ENCODE measurements around the gene YIF1A.
"Not testable (repeated sequence)": the region's sequence is repeated elsewhere in the genome, so short reads cannot be mapped to it uniquely, and the experiment has no call there.

YIF1A gene

DNA sequence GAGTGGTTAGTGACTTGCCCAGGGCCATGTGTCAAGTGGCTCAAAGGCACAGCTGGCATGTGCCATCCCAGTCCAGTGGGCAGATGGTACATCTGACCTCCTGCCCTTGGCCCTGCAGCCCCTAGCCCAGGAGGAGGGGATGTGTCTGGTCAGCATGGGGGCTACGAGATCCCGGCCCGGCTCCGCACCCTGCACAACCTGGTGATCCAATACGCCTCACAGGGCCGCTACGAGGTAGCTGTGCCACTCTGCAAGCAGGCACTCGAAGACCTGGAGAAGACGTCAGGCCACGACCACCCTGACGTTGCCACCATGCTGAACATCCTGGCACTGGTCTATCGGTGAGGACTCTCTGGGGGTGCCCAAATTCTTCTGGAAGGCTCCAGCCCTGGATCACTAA is 26.2 kb downstream of the YIF1A start:
- Histone ChIP-seq H3K9me3 (ENCODE audit: insufficient read depth, low read depth, low read length) (no peaks in the 10 kb centered on the region), H3K9ac (ENCODE audit: low read depth, low read length) (no peak overlapping the region), H3K36me3 (ENCODE audit: insufficient read depth, low read depth, low read length) (peaks cover 60% of the 10 kb centered on the region), H3K27ac (ENCODE audit: low read length) (no peak overlapping the region), H3K4me1 (ENCODE audit: insufficient read depth, low read length) (no peaks in the 10 kb centered on the region), H3K4me3 (ENCODE audit: low read length) (no peak overlapping the region), H3K27me3 (ENCODE audit: insufficient read depth, low read length) (no peaks in the 10 kb centered on the region)

DNA sequence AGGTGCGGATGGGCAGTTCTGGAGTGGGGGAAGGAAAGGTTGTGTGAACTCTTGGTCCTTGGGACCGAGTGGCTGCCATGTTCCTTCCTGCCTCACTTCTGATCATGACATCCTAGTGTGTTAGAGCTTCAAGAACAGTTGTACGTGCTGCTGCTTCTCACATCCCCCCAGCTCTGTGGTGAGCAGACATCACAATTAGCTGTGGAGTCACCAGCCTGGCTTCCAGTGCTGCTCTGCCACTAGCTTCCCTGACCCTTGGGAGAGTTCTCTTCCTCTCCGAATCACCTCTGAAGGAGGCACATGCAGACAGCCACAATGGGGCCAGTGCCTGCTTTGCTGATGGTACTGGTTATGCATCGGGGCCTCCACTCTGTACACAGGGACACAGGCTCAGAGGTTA is 26.8 kb downstream of the YIF1A start:
- H3K36me3 ChIP-seq (ENCODE audit: insufficient read depth, low read depth, low read length): peaks cover 60% of the 10 kb centered on the region
- no peak overlapping the region for H3K4me3 ChIP-seq (ENCODE audit: low read length)
- H3K9ac ChIP-seq (ENCODE audit: low read depth, low read length): no peak overlapping the region
- H3K27me3 ChIP-seq (ENCODE audit: insufficient read depth, low read length): no peaks in the 10 kb centered on the region
- H3K4me1 ChIP-seq (ENCODE audit: insufficient read depth, low read length): no peaks in the 10 kb centered on the region
- no peaks in the 10 kb centered on the region for H3K9me3 ChIP-seq (ENCODE audit: insufficient read depth, low read depth, low read length)
- H3K27ac ChIP-seq (ENCODE audit: low read length): no peak overlapping the region

GRCh38 chr11:66261578-66261977 is 27.4 kb downstream of the YIF1A start:
- no peaks in the 10 kb centered on the region for H3K9me3 ChIP-seq (ENCODE audit: insufficient read depth, low read depth, low read length)
- no peaks in the 10 kb centered on the region; the same call in 1 of the 2 replicates for H3K4me1 ChIP-seq (ENCODE audit: insufficient read depth, low read length)
- H3K4me3 ChIP-seq (ENCODE audit: low read length): no peak overlapping the region
- H3K27ac ChIP-seq (ENCODE audit: low read length): no peak overlapping the region
- H3K27me3 ChIP-seq (ENCODE audit: insufficient read depth, low read length): no peaks in the 10 kb centered on the region; the same call in 1 of the 2 replicates
- no peak overlapping the region for H3K9ac ChIP-seq (ENCODE audit: low read depth, low read length)
- H3K36me3 ChIP-seq (ENCODE audit: insufficient read depth, low read depth, low read length): peaks cover 60% of the 10 kb centered on the region

DNA sequence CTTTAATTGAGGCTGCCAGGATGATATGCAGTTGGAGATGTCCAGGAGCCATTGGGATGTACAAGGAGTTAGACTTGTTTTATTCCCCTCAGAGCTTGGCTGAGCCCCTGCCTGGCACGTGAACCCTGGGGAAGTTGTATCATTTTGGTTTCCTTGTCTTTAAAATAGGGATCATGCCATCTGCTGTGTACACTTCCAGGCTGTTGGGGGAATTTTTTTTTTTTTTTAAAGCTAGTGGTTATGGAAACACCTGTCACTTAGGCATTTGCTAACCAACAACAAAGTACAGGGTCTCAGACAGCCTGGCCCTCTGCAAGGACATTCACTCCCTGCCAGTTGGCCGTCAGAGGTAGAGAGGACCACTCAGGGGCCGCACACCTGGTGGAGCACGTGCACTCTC is 29.0 kb downstream of the YIF1A start:
- H3K4me3 ChIP-seq (ENCODE audit: low read length): no peak overlapping the region
- peaks cover 54% of the 10 kb centered on the region for H3K36me3 ChIP-seq (ENCODE audit: insufficient read depth, low read depth, low read length)
- no peaks in the 10 kb centered on the region; the same call in 1 of the 2 replicates for H3K27me3 ChIP-seq (ENCODE audit: insufficient read depth, low read length)
- no peak overlapping the region for H3K9ac ChIP-seq (ENCODE audit: low read depth, low read length)
- no peaks in the 10 kb centered on the region for H3K9me3 ChIP-seq (ENCODE audit: insufficient read depth, low read depth, low read length)
- no peak overlapping the region for H3K27ac ChIP-seq (ENCODE audit: low read length)
- H3K4me1 ChIP-seq (ENCODE audit: insufficient read depth, low read length): no peaks in the 10 kb centered on the region; the same call in 1 of the 2 replicates

DNA sequence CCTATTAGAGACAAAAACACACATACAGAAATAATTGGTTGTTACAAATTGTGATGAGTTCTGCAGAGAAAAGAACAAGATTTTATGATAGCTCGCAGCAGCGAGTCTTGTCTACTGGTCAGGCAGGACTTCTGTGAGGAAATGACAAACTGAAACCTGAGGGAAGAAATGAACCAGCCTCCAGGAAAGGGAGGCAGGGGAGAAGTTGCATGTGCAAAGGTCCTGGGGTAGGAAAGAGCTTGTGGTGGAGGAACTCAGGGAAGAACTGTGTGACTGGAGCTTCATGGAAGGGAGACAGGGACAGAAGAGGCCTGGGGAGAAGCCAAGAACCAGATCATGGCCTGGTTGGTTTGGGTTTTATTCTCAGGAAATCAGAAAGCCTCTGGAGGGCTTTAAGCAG is 29.7 kb downstream of the YIF1A start:
- Histone ChIP-seq H3K36me3 (ENCODE audit: insufficient read depth, low read depth, low read length) (peaks cover 47% of the 10 kb centered on the region), H3K27me3 (ENCODE audit: insufficient read depth, low read length) (no peaks in the 10 kb centered on the region; the same call in 1 of the 2 replicates), H3K27ac (ENCODE audit: low read length) (no peak overlapping the region), H3K9ac (ENCODE audit: low read depth, low read length) (peak overlapping the region; percentile 81; the same call in 1 of the 2 replicates), H3K9me3 (ENCODE audit: insufficient read depth, low read depth, low read length) (no peaks in the 10 kb centered on the region), H3K4me1 (ENCODE audit: insufficient read depth, low read length) (no peaks in the 10 kb centered on the region; the same call in 1 of the 2 replicates), H3K4me3 (ENCODE audit: low read length) (peak overlapping the region; percentile 90)

DNA sequence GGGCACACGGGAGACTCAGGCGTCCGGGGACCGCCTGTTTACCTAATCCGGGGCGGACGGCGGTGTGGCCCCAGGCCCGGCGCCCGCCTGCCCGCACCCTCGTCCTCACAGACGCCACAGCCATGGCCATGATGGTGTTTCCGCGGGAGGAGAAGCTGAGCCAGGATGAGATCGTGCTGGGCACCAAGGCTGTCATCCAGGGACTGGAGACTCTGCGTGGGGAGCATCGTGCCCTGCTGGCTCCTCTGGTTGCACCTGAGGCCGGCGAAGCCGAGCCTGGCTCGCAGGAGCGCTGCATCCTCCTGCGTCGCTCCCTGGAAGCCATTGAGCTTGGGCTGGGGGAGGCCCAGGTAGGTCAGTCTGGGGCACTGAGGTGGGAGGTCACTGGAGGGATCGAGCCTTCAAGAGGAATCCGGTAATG is 30.5 kb downstream of the YIF1A start:
- no peaks in the 10 kb centered on the region; the same call in 1 of the 2 replicates for H3K27me3 ChIP-seq (ENCODE audit: insufficient read depth, low read length)
- peak overlapping the region; percentile 90 for H3K4me3 ChIP-seq (ENCODE audit: low read length)
- H3K9ac ChIP-seq (ENCODE audit: low read depth, low read length): peak overlapping the region; percentile 81; the same call in 1 of the 2 replicates
- H3K27ac ChIP-seq (ENCODE audit: low read length): no peak overlapping the region
- no peaks in the 10 kb centered on the region for H3K9me3 ChIP-seq (ENCODE audit: insufficient read depth, low read depth, low read length)
- H3K4me1 ChIP-seq (ENCODE audit: insufficient read depth, low read length): no peaks in the 10 kb centered on the region; the same call in 1 of the 2 replicates
- H3K36me3 ChIP-seq (ENCODE audit: insufficient read depth, low read depth, low read length): peaks cover 39% of the 10 kb centered on the region

DNA sequence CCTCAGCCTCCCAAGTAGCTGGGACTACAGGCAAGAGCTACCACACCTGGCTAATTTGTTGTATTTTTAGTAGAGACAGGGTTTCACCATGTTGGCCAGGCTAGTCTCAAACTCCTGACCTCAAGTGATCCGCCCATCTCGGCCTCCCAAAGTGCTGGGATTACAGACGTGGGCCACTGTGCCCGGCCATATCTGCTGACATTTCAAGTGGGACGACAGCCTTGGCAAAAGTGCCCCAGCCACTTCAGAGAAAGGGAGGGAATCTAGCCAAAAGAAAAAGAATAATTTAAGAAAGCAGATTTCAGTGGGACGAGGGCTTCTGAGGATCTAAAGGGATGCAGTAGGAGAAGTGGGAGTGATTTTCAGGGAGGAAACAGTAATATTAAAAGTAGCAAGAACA is 35.9 kb downstream of the YIF1A start:
- not testable (repeated sequence) for H3K4me1 ChIP-seq (ENCODE audit: insufficient read depth, low read length); H3K9ac ChIP-seq (ENCODE audit: low read depth, low read length); H3K9me3 ChIP-seq (ENCODE audit: insufficient read depth, low read depth, low read length); H3K27me3 ChIP-seq (ENCODE audit: insufficient read depth, low read length); H3K4me3 ChIP-seq (ENCODE audit: low read length); H3K36me3 ChIP-seq (ENCODE audit: insufficient read depth, low read depth, low read length); H3K27ac ChIP-seq (ENCODE audit: low read length)

DNA sequence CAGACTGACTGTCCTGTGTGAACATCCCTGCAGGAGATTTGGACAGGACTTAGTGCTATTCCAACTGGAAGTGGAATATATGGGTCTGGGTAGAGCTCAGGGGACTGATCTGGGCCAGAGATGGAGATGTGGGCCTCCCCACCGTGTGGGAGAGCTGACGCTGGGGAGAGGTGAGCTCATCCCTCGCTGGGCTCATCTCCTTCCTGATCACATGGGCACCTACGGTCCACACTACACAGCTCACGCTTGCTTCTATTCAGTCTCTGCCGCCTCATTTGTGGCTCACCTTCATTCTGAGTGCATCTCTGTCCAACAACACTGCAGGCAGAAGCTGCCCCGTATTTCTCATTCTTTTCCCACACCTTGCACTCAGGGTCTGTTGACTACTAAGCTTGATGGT is 37.1 kb downstream of the YIF1A start:
- Histone ChIP-seq H3K4me1 (ENCODE audit: insufficient read depth, low read length) (no peaks in the 10 kb centered on the region; the same call in 1 of the 2 replicates), H3K4me3 (ENCODE audit: low read length) (no peak overlapping the region), H3K36me3 (ENCODE audit: insufficient read depth, low read depth, low read length) (no peaks in the 10 kb centered on the region), H3K27ac (ENCODE audit: low read length) (no peak overlapping the region), H3K27me3 (ENCODE audit: insufficient read depth, low read length) (no peaks in the 10 kb centered on the region; the same call in 1 of the 2 replicates), H3K9me3 (ENCODE audit: insufficient read depth, low read depth, low read length) (no peaks in the 10 kb centered on the region), H3K9ac (ENCODE audit: low read depth, low read length) (no peak overlapping the region)

- Histone ChIP-seq H3K4me3 (ENCODE audit: low read length) (no peak overlapping the region), H3K36me3 (ENCODE audit: insufficient read depth, low read depth, low read length) (no peaks in the 10 kb centered on the region), H3K27ac (ENCODE audit: low read length) (no peak overlapping the region), H3K4me1 (ENCODE audit: insufficient read depth, low read length) (no peaks in the 10 kb centered on the region), H3K9me3 (ENCODE audit: insufficient read depth, low read depth, low read length) (no peaks in the 10 kb centered on the region), H3K9ac (ENCODE audit: low read depth, low read length) (no peak overlapping the region), H3K27me3 (ENCODE audit: insufficient read depth, low read length) (no peaks in the 10 kb centered on the region)
Observed at GRCh38 chr11:66248903-66249302, 40.0 kb downstream of the YIF1A start.

GRCh38 chr11:66247801-66248200 is 41.1 kb downstream of the YIF1A start:
- H3K27me3 ChIP-seq (ENCODE audit: insufficient read depth, low read length): no peaks in the 10 kb centered on the region
- no peaks in the 10 kb centered on the region for H3K4me1 ChIP-seq (ENCODE audit: insufficient read depth, low read length)
- no peak overlapping the region for H3K9ac ChIP-seq (ENCODE audit: low read depth, low read length)
- no peaks in the 10 kb centered on the region for H3K36me3 ChIP-seq (ENCODE audit: insufficient read depth, low read depth, low read length)
- no peak overlapping the region for H3K27ac ChIP-seq (ENCODE audit: low read length)
- no peaks in the 10 kb centered on the region for H3K9me3 ChIP-seq (ENCODE audit: insufficient read depth, low read depth, low read length)
- no peak overlapping the region for H3K4me3 ChIP-seq (ENCODE audit: low read length)

- no peaks in the 10 kb centered on the region for H3K9me3 ChIP-seq (ENCODE audit: insufficient read depth, low read depth, low read length)
- H3K27me3 ChIP-seq (ENCODE audit: insufficient read depth, low read length): no peaks in the 10 kb centered on the region
- H3K4me3 ChIP-seq (ENCODE audit: low read length): no peak overlapping the region
- H3K27ac ChIP-seq (ENCODE audit: low read length): no peak overlapping the region
- H3K9ac ChIP-seq (ENCODE audit: low read depth, low read length): no peak overlapping the region
- H3K4me1 ChIP-seq (ENCODE audit: insufficient read depth, low read length): no peaks in the 10 kb centered on the region
- no peaks in the 10 kb centered on the region for H3K36me3 ChIP-seq (ENCODE audit: insufficient read depth, low read depth, low read length)
Observed at GRCh38 chr11:66247295-66247694, 41.6 kb downstream of the YIF1A start.

- H3K9ac ChIP-seq (ENCODE audit: low read depth, low read length): no peak overlapping the region
- no peaks in the 10 kb centered on the region for H3K9me3 ChIP-seq (ENCODE audit: insufficient read depth, low read depth, low read length)
- no peak overlapping the region for H3K27ac ChIP-seq (ENCODE audit: low read length)
- no peaks in the 10 kb centered on the region for H3K27me3 ChIP-seq (ENCODE audit: insufficient read depth, low read length)
- no peak overlapping the region for H3K4me3 ChIP-seq (ENCODE audit: low read length)
- H3K36me3 ChIP-seq (ENCODE audit: insufficient read depth, low read depth, low read length): no peaks in the 10 kb centered on the region
- H3K4me1 ChIP-seq (ENCODE audit: insufficient read depth, low read length): no peaks in the 10 kb centered on the region
Observed at GRCh38 chr11:66243782-66244535, 45.0 kb downstream of the YIF1A start.
